Activated naive CD4-positive, alpha-beta T cell (primary cell): ENCODE data around the gene MYH14.
"Not testable (repeated sequence)": the region's sequence is repeated elsewhere in the genome, so short reads cannot be mapped to it uniquely, and the experiment has no call there.

Source experiments
- DNase-seq, 4 experiments: peaks; one replicate each; lab custom pipeline; 2025; lab: John Stamatoyannopoulos, UW

Gene MYH14

DNA sequence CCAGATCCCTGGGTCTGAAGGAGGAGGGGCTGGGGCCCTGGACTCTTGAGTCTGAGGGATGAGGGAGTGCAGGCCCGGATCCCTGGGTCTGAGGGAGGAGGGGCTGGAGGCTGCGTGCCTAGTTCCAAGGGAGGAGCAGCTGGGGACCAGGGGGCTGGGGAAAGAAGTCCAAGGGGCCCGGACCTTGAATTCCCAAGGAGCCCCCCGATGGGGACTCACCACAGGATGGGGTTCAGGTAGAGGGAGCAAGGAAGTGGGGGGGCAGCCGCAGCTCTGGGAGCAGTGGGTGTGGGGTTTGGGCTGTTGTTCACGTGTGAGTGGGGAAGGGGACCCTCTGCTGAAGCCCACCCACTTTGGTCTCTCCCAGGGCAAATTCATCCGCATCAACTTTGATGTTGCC, 23.1 kb downstream of the MYH14 start:
- no peak for DNase-seq

DNA sequence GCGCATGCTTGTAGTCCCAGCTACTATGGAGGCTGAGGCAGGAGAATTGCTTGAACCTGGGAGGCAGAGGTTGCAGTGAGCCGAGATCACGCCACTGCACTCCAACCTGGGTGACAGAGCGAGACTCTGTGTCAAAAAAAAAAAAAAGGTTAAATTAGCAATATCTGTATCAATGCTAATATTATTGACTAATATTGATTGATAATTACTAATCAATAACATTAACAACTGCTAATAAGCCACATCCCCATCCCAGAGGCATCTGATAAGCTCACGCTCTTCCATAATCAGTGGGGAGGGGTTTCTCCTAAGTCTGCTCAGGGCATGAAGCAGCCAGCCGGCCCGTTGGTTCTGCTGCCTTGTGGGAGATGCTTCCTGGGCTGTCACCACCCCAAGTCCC, 24.7 kb downstream of the MYH14 start:
- not testable (repeated sequence) for DNase-seq

- no peak for DNase-seq
Measured at GRCh38 chr19:50230379-50231351, 27.2 kb downstream of the MYH14 start.

- DNase-seq, result not testable (repeated sequence)
Measured at GRCh38 chr19:50231417-50231816, 28.0 kb downstream of the MYH14 start.

- DNase-seq, result no peak
Measured at GRCh38 chr19:50231821-50232220, 28.4 kb downstream of the MYH14 start.

DNA sequence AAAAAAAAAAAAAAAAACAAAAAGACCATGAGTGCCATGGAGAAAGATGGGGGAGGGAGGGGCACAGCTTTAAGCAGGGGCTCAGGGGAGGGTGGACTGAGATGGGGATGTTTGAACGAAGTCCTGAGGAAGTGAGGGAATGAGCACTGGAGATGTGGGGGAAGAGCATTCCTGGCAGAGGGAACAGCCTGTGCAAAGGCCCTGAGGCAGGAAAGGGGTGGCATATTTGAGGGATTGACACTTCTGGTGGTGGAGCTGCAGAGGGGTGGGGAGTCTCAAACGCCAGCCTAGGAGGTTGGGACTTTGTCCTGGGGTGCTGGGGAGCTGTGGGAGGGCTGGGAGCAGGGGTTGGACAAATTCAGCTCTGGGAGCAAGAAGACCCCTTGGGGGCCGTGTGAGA, 29.2 kb downstream of the MYH14 start:
- no peak for DNase-seq

DNA sequence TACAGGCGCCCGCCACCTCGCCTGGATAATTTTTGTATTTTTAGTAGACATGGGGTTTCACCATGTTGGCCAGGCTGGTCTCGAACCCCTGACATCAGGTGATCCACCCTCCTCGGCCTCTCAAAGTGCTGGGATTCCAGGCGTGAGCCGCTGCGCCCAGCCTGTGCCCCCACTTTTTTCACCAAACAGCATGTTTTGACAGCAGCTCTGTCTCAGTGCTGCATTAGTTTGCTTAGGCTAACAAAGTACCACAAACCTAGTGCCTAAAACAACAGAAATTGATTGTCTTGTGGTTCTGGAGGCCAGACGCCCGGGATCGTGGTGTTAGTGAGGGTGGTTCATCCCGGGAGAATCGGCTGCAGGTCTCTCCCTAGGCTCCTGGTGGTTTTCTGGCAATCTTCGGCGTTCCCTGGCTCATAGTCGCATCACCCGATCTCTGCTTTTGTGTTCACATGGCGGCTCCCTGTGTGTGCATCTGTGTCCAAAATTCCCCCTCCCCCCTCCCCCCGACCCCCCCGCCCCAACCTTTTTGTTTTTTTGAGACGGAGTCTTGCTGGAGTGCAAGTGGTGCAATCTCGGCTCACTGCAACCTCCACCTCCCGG, 30.0 kb downstream of the MYH14 start:
- no peak for DNase-seq

DNA sequence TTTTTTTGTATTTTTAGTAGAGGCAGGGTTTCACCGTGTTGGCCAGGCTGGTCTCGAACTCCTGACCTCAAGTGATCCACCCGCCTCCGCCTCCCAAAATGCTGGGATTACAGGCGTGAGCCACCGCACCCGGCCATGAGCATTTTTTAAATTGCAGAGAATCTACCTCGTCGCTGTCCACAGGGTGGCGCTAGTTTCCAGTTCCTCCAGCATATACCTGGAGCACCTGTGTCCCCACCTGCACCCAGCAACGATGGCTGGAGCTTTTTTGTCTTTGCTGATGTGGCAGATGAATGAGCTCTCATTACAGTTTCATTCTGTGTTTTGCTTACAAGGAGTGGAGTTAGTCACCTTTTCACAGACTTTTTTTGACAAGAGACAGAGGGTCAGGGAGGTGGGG, 34.1 kb downstream of the MYH14 start:
- not testable (repeated sequence) for DNase-seq

DNA sequence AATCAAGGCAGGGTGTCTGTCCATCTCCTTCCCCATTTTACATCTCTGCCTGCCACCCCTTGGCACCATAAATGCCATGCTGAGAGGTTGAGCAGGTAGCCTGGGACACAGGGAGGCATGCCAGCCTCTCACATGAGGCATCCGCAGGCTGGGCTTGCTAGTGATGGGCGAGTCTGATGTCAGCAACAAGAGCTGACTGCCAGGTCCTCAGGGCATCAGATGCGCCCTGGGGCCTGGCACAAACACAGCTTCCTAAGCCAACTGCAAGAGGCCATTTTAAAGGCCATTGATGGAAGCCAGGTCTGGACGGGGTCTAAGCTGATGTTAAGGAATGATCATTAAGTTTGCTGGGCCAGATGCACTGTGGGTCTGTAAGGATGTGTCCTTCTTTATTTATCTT, 34.6 kb downstream of the MYH14 start:
- no peak for DNase-seq

GRCh38 chr19:50239921-50240590, 36.6 kb downstream of the MYH14 start:
- no peak for DNase-seq

- no peak for DNase-seq
Measured at GRCh38 chr19:50242581-50242980, 39.2 kb downstream of the MYH14 start.

- DNase-seq, result no peak
Measured at GRCh38 chr19:50244695-50245094, 41.3 kb downstream of the MYH14 start.

DNA sequence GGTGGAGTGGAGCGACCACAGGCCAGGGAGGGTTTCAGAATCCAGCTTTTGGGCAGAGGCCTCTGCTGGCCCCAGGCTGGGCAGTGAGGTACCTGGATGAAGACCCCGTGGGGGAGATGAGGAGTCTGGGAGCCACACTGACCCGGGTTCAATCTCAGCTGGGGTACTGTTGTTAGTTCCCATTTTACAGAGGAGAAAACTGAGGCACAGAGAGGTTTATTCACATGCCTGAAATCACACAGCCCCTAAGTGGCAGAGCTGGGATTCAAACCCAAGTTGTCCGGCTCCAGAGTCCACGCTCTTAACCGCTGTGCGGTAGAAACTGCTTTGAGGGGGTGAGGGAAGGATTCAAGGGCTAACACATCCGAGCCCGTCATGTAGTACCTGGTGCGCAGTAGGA, 45.0 kb downstream of the MYH14 start:
- no peak for DNase-seq

DNA sequence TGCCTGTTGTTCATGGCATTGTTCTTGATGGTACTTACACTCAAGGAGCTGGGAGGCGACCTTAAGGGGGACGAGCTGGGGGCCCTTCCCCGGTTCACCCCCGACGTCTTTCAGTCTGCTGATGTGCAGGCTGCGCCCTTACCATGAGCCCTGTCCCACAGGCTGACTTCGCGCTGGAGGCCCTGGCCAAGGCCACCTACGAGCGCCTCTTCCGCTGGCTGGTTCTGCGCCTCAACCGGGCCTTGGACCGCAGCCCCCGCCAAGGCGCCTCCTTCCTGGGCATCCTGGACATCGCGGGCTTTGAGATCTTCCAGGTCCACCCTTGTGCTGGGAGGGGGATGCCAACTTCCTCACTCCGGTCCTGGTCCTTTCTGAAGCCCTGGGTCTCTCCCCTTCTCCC, 45.4 kb downstream of the MYH14 start:
- no peak for DNase-seq

GRCh38 chr19:50249636-50250035, 46.2 kb downstream of the MYH14 start:
- no peak for DNase-seq

DNA sequence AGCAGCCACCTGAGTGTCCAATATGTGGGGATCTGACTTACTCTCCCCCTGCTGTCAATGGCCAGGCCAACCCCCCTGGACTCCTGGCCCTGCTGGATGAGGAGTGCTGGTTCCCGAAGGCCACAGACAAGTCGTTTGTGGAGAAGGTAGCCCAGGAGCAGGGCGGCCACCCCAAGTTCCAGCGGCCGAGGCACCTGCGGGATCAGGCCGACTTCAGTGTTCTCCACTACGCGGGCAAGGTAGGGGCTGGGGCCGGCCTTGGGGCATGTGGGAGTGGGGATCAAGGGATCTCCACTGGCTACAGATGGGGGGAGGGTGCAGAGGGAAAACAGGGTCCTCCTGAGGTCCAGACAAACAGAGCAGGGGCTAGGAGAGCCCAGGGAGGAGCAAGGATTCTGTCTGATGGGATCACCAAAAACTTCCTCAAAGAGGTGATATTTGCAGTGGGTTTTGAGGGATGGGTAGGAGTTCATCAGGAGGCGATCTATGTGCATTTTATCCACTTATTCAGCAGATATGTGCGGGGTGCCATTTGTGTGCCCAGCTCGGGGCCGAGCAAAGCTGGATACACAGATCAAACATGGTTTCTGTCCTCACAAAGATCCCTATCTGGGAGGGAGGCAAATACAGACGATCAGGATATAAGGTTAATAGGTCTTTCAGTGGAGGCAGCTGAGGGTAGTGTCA, 47.2 kb downstream of the MYH14 start:
- DNase-seq, result no peak

DNA sequence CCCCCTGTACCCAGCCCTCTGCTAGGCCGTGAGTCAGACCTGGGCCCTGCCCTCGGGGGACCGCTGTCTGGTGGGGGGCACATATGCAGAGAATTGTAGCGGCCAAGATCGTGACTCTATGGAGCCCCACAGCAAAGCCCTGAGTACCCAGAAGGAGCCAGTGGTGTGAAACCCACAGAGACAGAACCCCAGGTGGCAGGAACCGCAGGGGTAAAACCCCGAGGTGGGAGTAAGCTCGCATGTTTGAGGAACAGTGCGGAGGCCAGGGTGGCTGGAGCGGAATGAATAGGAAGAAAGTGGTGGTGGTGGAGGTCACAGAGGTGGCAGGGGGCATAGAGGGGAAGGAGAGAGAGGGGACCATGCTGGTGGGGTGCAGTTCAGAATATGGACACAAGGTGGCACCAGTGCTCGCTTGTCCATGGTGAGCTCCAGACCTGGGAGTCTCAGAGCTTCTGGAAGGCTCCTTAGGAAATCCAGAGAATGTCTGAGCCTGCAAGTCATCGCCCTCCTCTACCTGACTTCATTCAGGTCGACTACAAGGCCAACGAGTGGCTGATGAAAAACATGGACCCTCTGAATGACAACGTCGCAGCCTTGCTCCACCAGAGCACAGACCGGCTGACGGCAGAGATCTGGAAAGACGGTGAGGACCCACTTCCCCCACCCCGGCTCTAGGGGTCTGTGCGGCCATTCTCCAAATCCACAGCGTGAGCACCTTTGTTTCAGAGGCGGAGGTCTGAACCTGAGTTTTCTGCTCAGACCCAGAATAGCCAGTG, 48.9 kb downstream of the MYH14 start:
- DNase-seq, result peak in 1 of 4 experiments; percentile 5

- DNase-seq, result no peak
Measured at GRCh38 chr19:50252887-50253268, 49.5 kb downstream of the MYH14 start.

DNA sequence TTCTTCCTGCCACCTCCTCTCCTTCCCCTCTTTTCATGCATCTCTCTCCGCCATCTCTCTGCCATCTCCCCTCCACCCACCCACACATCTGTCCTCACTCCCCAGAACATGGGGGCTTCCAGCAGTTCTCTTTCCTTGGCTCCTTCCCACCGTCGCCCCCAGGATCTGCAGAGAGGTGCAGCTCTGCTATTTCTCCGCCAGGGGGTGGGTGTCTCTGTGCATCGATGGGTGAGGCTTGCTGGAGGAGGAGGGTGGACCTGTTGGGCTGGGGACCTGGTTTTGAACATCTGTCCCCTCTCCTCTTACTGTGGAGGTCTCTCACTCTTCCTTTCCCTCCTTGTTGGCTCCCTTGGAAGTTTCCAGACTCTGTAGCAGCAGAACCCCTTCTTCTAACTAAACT, 51.7 kb downstream of the MYH14 start:
- DNase-seq, result no peak

DNA sequence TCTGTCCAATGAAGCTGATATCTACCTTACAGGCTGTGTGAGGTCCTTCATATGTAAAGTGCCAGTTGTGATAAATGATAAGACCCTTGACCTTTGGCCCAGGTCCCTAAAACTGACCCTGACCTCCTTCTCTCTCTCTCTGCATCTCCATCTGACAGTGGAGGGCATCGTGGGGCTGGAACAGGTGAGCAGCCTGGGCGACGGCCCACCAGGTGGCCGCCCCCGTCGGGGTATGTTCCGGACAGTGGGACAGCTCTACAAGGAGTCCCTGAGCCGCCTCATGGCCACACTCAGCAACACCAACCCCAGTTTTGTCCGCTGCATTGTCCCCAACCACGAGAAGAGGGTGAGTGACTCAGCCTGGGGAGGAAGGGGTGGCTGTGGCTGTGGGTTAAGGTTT, 53.7 kb downstream of the MYH14 start:
- DNase-seq, result no peak

DNA sequence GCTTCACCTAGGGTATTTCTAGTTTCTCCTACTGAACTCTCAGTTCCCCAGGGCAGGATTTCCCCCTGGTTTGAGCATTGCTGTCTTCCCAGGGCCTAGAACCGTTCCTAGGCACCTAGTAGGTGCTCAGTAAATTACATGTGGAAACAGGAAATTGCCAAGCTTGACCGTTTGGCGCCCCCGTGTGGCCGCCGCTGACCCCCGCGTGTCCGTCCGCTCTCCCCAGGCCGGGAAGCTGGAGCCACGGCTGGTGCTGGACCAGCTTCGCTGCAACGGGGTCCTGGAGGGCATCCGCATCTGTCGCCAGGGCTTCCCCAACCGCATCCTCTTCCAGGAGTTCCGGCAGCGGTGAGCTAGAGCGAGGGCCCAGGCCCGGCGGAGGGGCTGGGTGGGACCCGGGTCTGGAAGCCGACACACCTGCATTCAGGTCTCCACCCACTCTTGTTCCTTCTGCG, 55.5 kb downstream of the MYH14 start:
- no peak for DNase-seq
